GM12878 (cell line): ENCODE measurements around the gene UQCRQ. TPM values are rescaled to one million over a fixed set of nuclear protein-coding genes. Genes with fewer than 3 reads are reported as not detected.

Experiments used
- ASH2L ChIP-seq: fragments of 300-600, 200-600 bp; sonication (generic); IDR thresholded peaks from 2 replicates; pipeline ENCODE4 v1.6.1; 2017; ENCODE audit warnings: low read depth, mild to moderate bottlenecking, borderline replicate concordance
- ATF7 ChIP-seq: fragments of 450-650 bp; IDR thresholded peaks from 2 replicates; pipeline ENCODE4 v1.6.1; 2016; ENCODE audit warnings: low read depth, mild to moderate bottlenecking
- CREM ChIP-seq: IDR thresholded peaks from 2 replicates; pipeline ENCODE4 v1.6.1; 2014; ENCODE audit warnings: antibody characterized with exemption, low read depth
- CUX1 ChIP-seq: IDR thresholded peaks from 2 replicates; pipeline ENCODE4 v1.6.1; 2012; ENCODE audit warnings: improper control_type of control experiment, low read depth, low read length; ENCODE audit not compliant: insufficient replicate concordance
- E2F8 ChIP-seq: fragments of 450-650 bp; IDR thresholded peaks from 2 replicates; pipeline ENCODE4 v1.6.1; 2018; ENCODE audit warnings: mild to moderate bottlenecking, low read depth, moderate library complexity; ENCODE audit not compliant: partially characterized antibody
- E4F1 ChIP-seq: fragments of 450-650 bp; IDR thresholded peaks from 2 replicates; pipeline ENCODE4 v1.6.1; 2018; ENCODE audit warnings: borderline replicate concordance, mild to moderate bottlenecking; ENCODE audit not compliant: partially characterized antibody
- EED ChIP-seq: sonication (generic); IDR thresholded peaks from 2 replicates; pipeline ENCODE4 v1.6.1; 2016; ENCODE audit warnings: antibody characterized with exemption, low read depth
- KLF5 ChIP-seq: fragments of 450-650 bp; IDR thresholded peaks from 2 replicates; pipeline ENCODE4 v1.6.1; 2014; ENCODE audit warnings: mild to moderate bottlenecking; ENCODE audit not compliant: partially characterized antibody
- MXI1 ChIP-seq: fragments of 150-350 bp; IDR thresholded peaks from 2 replicates; pipeline ENCODE4 v1.6.1; 2011; ENCODE audit warnings: low read depth, mild to moderate bottlenecking, inconsistent platforms, low read length, improper control_type of control experiment
- NRF1 ChIP-seq: conservative IDR thresholded peaks from 2 replicates; pipeline ENCODE4 v1.6.1; 2011; ENCODE audit warnings: mild to moderate bottlenecking, low read depth, low read length, improper control_type of control experiment
- PKNOX1 ChIP-seq: fragments of 450-650 bp; IDR thresholded peaks from 2 replicates; pipeline ENCODE4 v1.6.1; 2016; ENCODE audit warnings: mild to moderate bottlenecking
- POU2F2 ChIP-seq: IDR thresholded peaks from 3 replicates; pipeline ENCODE4 v1.6.1; 2011; ENCODE audit warnings: low read depth, mild to moderate bottlenecking, low read length, borderline replicate concordance
- SMAD1 ChIP-seq: fragments of 450-650 bp; IDR thresholded peaks from 2 replicates; pipeline ENCODE4 v1.6.1; 2018; ENCODE audit warnings: mild to moderate bottlenecking, low read depth; ENCODE audit not compliant: partially characterized antibody
- SREBF2 ChIP-seq: IDR thresholded peaks from 2 replicates; pipeline ENCODE4 v1.6.1; 2012; ENCODE audit warnings: mild to moderate bottlenecking, low read length
- TARDBP ChIP-seq: IDR thresholded peaks from 2 replicates; pipeline ENCODE4 v1.6.1; 2016; ENCODE audit warnings: borderline replicate concordance
- TBL1XR1 ChIP-seq: IDR thresholded peaks from 2 replicates; pipeline ENCODE4 v1.6.1; 2012; ENCODE audit warnings: low read depth, low read length, improper control_type of control experiment
- USF2 ChIP-seq: IDR thresholded peaks from 2 replicates; pipeline ENCODE4 v1.6.1; 2011; ENCODE audit warnings: low read depth, low read length, improper control_type of control experiment, borderline replicate concordance
- polyA plus RNA-seq, 11 experiments: library from polyadenylated mRNA; depleted of rRNA in 4 of 11; unstranded in 6 of 11; stranded (reverse) in 5 of 11; fragments of >200 nt; fragmentation: Nextera tagmentation in 4 of 11; fragmentation: Illumina TruSeq in 1 of 11; extraction: Ambion mirVana in 4 of 11; extraction: Trizol in 1 of 11; gene quantifications; 1 replicate in 1 of 11; 2 replicates in 10 of 11; pipeline versions ENCODE4 v1.2.1 to v1.2.3, GENCODE V29; 2011 to 2016; ENCODE audit warnings: inconsistent platforms in 2 of 11, missing spikeins in 2 of 11, low read depth in 1 of 11
- total RNA-seq, 4 experiments: library from RNA; depleted of rRNA in 3 of 4; stranded (reverse); fragments of >200 nt in 3 of 4; fragmentation: Illumina TruSeq in 1 of 4; extraction: Trizol in 1 of 4; gene quantifications; 2 replicates each; pipeline versions ENCODE4 v1.2.1 to v1.2.3, GENCODE V29; 2013 to 2021

UQCRQ gene
- total and polyA plus RNA-seq, 10 of the 15 experiments (the other 5 are each of a cell fraction or from before 2014, with no cell fraction given): 121 to 1,579 (median 408) TPM

GRCh38 chr5:132866342-132867045 is at the start of gene UQCRQ, which contains the start of gene GDF9 (continued):
- TF ChIP-seq E4F1 (no peak), EED (peak; percentile 30), TARDBP (0 out of 2 replicates have a peak, but pooled peaks have one; percentile 52), KLF5 (peak; percentile 98), USF2 (no peak), ASH2L (no peak), SREBF2 (no peak), ATF7 (peak; percentile 99), E2F8 (peak; percentile 81), MXI1 (peak; percentile 19), TBL1XR1 (0 out of 2 replicates have a peak, but pooled peaks have one; percentile 43), SMAD1 (peak; percentile 65), CUX1 (no peak), POU2F2 (peak; percentile 90; the same call in 2 of the 3 replicates), NRF1 (no peak), CREM (peak; percentile 98), PKNOX1 (peak; percentile 58; the same call in 1 of the 2 replicates)
